Nephron progenitor cell (in vitro differentiated cells): ENCODE measurements around the gene HOXD12.
A peak's percentile ranks its signal among the peaks of the same experiment; 100 is the strongest.

ENCODE experiments used
- DNase-seq: peaks from one replicate; pipeline ENCODE4 v3.0.0; 2021
- H3K27ac Mint-ChIP-seq: 2 replicates; pipeline ENCODE4 v1.8.0; 2021; ENCODE audit warnings: mild to moderate bottlenecking, moderate library complexity, mixed read lengths
- H3K27me3 Mint-ChIP-seq: 2 replicates; pipeline ENCODE4 v1.8.0; 2021; ENCODE audit warnings: mild to moderate bottlenecking, low read depth, mixed read lengths; ENCODE audit not compliant: poor library complexity
- H3K36me3 Mint-ChIP-seq: 2 replicates; pipeline ENCODE4 v1.8.0; 2021; ENCODE audit warnings: low read depth, mixed read lengths
- H3K4me1 Mint-ChIP-seq: 2 replicates; pipeline ENCODE4 v1.8.0; 2021; ENCODE audit warnings: mixed read lengths
- H3K4me3 Mint-ChIP-seq: 2 replicates; pipeline ENCODE4 v1.8.0; 2021; ENCODE audit warnings: mild to moderate bottlenecking, moderate library complexity, mixed read lengths
- H3K9me3 Mint-ChIP-seq: 2 replicates; pipeline ENCODE4 v1.8.0; 2021; ENCODE audit warnings: mild to moderate bottlenecking, moderate library complexity, mixed read lengths
- TF ChIP-seq, protein P1 (sequence below): fragments of 200-600 bp; sonication (generic); IDR thresholded peaks from 2 replicates; pipeline ENCODE4 v1.5.0; 2021; ENCODE audit warnings: antibody characterized with exemption

Gene HOXD12

DNA sequence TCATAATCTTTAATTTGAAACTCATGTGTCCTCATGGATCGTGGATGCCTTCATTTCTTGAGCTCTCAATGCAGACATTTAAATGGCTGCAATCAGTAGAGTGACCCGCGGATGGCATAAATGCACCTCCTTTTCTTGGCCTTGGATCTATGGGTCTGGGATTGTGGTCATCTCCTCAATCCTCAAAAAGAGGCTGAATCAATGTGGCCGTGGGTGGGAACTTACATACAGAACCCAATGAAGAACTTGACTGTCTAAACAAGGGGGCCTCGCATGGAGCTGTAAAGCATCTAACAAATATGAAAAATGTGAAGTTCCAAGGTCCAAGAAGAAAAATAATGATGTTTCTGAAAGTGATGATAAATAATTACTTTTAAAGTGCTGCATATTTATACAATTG lies 4.2 kb upstream of the HOXD12 start:
- Mint-ChIP-seq H3K27ac (no peak overlapping the region), H3K4me1 (peaks cover 46% of the 10 kb centered on the region), H3K9me3 (peaks cover 6% of the 10 kb centered on the region), H3K36me3 (no peaks in the 10 kb centered on the region), H3K27me3 (peaks cover 95% of the 10 kb centered on the region), H3K4me3 (no peak overlapping the region)
- TF ChIP-seq, protein P1, sequence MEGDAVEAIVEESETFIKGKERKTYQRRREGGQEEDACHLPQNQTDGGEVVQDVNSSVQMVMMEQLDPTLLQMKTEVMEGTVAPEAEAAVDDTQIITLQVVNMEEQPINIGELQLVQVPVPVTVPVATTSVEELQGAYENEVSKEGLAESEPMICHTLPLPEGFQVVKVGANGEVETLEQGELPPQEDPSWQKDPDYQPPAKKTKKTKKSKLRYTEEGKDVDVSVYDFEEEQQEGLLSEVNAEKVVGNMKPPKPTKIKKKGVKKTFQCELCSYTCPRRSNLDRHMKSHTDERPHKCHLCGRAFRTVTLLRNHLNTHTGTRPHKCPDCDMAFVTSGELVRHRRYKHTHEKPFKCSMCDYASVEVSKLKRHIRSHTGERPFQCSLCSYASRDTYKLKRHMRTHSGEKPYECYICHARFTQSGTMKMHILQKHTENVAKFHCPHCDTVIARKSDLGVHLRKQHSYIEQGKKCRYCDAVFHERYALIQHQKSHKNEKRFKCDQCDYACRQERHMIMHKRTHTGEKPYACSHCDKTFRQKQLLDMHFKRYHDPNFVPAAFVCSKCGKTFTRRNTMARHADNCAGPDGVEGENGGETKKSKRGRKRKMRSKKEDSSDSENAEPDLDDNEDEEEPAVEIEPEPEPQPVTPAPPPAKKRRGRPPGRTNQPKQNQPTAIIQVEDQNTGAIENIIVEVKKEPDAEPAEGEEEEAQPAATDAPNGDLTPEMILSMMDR = no peak
- no peak for DNase-seq

DNA sequence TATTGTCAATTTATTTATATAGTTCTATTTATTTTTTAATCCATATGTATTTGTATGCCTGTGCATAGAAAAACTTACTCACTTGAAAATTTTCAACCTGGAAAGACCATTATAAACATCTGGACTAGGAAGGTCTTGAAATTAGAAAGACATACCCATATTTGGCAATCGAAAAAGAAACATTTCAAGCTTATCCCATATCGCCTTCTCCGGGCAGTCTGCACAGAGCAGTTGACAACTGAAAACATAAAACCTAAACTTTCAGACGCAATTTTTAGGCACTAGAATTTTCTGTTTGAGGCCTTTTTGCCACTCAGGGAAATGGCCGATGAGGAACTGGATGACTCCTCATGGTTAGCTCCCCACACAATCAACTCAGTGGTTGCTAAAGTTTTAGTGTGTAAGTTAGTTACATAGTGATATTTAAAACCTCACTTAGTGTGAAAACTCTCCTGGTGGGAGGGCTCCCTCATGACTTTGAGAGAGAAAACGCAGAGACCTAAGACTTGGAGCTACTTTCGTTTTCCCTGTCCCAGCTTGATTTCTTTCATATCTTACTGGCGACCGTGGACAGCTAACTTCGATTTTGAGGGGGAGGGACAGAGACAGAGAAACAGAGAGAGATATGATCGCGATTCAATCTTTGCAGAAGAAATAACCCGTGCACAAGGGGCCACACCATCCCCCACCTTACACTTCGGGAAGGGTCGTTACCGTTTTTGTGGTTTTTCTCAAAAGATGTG lies 3.2 kb upstream of the HOXD12 start:
- TF ChIP-seq, protein P1 = no peak
- no peak for DNase-seq
- H3K27ac Mint-ChIP-seq = no peak overlapping the region
- peaks cover 95% of the 10 kb centered on the region for H3K27me3 Mint-ChIP-seq
- peak overlapping the region; percentile 54 for H3K4me3 Mint-ChIP-seq
- no peaks in the 10 kb centered on the region for H3K36me3 Mint-ChIP-seq
- H3K4me1 Mint-ChIP-seq = peaks cover 48% of the 10 kb centered on the region
- peaks cover 6% of the 10 kb centered on the region for H3K9me3 Mint-ChIP-seq

DNA sequence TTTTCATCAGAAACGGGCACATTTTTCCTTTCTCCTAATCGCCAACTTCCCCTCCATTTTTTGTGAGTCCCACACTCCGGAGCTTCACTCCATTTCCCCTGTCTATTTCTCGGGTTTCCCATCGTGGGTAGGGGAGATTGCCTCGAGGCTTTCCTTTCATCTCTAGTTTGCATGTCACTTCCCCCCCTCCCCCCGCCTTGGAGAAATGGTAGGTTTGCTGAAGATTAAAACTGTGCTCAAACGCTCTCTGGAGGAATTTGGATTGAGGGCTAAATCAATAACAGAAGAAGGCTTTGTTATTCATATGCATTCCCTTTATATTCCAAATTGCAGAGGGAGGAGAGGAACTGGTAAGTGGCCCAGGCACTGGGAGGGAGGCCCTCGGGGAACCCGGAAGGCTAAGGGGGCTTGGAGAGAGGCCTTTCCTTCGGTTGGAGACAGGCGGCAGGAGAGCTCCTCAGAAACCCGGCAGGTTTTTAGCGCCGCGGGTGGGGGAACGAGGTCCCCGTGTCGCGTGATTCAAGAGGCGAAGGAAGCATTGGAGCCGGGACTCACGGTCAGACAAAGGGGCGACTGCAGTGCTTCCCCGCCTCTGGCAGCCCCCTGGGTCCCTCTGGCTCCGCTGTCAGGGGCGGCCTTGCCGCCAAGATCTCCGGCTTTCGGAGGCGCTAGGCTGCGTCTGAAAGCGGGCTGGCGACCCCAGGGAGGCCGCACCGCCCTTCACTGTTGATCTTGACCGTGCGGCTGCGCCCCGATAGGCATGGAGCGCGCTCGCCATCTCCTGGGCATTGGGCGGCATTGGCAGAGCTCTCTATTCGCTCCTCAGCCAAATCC lies 2.4 kb upstream of the HOXD12 start:
- peaks cover 6% of the 10 kb centered on the region for H3K9me3 Mint-ChIP-seq
- peaks cover 95% of the 10 kb centered on the region for H3K27me3 Mint-ChIP-seq
- peak; percentile 84 for DNase-seq
- H3K4me1 Mint-ChIP-seq = peaks cover 48% of the 10 kb centered on the region
- no peaks in the 10 kb centered on the region for H3K36me3 Mint-ChIP-seq
- H3K4me3 Mint-ChIP-seq = peak overlapping the region; percentile 60
- TF ChIP-seq, protein P1 = peak; percentile 90
- H3K27ac Mint-ChIP-seq = no peak overlapping the region

DNA sequence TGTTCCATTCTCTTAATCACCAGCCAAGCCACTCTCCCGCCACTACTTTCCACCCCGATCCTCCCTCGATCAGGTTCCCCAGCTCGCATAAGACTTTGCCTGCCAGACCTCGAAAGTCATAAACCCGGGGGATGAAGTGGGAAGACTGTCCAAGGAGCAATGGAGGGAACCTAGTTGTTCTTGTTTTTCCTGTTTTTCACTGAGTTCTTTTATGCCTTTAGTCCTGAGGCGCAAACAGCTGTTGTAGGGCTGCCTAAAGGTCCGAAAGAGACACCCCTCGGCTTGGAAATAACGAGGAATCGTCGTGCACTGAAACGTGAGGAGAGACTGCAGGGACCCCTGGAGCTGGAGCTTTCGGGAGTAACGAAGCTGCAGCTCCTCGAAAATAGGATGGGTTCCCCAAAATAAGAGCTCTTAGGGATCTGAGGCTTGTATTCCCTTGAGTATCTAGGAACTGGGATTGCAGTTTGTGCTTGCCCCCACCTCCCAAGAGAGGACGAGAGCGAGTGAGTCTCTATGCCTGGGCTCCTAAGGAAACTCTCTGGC lies 1.7 kb upstream of the HOXD12 start:
- H3K4me3 Mint-ChIP-seq = peak overlapping the region; percentile 60
- TF ChIP-seq, protein P1 = peak; percentile 38
- peaks cover 6% of the 10 kb centered on the region for H3K9me3 Mint-ChIP-seq
- peaks cover 49% of the 10 kb centered on the region for H3K4me1 Mint-ChIP-seq
- no peaks in the 10 kb centered on the region for H3K36me3 Mint-ChIP-seq
- H3K27ac Mint-ChIP-seq = no peak overlapping the region
- DNase-seq = no peak
- H3K27me3 Mint-ChIP-seq = peaks cover 100% of the 10 kb centered on the region

DNA sequence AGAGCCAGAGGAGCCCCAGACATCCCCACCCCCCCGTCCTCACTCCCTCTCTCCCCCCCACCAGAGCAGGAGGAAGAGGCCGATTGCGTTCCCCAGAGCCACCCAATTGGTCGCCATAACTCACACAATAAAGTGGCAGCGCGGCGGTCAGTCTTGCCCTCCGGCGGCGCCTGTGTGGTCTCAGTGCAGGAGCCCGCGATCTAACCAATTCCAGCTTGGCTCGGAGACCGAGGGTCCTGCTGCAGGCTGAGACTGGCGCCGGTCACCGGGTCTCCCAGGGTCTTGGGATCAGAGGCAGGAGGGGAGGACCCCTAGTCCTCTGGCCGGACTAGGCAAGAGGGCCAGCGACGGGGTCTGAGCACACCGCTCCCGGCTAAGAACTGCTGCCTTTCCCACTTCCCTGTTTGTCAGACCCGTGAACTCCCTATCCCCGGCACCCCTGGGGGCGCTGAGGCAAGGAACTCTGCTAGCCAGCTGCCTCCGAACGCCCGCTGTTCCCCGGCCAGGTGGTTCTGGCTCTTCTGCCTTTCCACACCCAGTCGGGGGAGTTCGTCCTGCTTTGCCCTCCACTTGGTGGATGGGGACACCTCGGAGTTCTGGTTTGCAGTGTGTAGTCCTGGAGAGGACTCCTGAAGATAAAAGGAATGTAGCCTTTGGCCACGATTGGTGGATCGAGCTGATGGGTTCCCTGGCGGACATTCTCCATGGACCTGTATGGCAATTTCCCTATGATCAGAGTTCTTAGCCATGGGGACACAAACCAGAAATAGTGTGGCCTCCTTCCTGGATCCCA lies 1.0 kb upstream of the HOXD12 start:
- Mint-ChIP-seq H3K27ac (no peak overlapping the region), H3K9me3 (peaks cover 4% of the 10 kb centered on the region), H3K4me1 (peaks cover 45% of the 10 kb centered on the region), H3K4me3 (peak overlapping the region; percentile 60), H3K27me3 (peaks cover 100% of the 10 kb centered on the region), H3K36me3 (no peaks in the 10 kb centered on the region)
- peak; percentile 70 for DNase-seq
- TF ChIP-seq, protein P1 = no peak
